Activated CD8-positive, alpha-beta T cell treated with anti-CD3 and anti-CD28 coated beads, Interleukin-2, amount 10 ng/mL, durations not matched to agents 7 days and 5 days (primary cell): Measurements from ENCODE around the gene CDHR3. TPM values are rescaled to one million over a fixed set of nuclear protein-coding genes. Genes with fewer than 3 reads are reported as not detected.

Experiments used
- ATAC-seq: fragments of 150-1000 bp; cut with Tn5 transposase; one replicate; pipeline ENCODE4 v1.10.0; 2021; ENCODE audit warnings: moderate library complexity
- CTCF ChIA-PET: fragments of 350-600 bp; sonication (Branson Sonifier 250); formaldehyde crosslinking; loops from one replicate; lab custom pipeline; 2021; ENCODE audit warnings: antibody characterized with exemption; lab: Charles Lee
- POLR2A ChIA-PET: fragments of 350-600 bp; sonication (Branson Sonifier 250); formaldehyde crosslinking; loops from one replicate; lab custom pipeline; 2021; ENCODE audit warnings: antibody characterized with exemption; lab: Charles Lee
- DNase-seq: peaks from one replicate; pipeline ENCODE4 v3.0.0-alpha.2; 2020
- H3K27ac Mint-ChIP-seq: one replicate; pipeline ENCODE4 v1.8.0; 2021; ENCODE audit warnings: mild to moderate bottlenecking, mixed read lengths
- H3K27me3 Mint-ChIP-seq: one replicate; pipeline ENCODE4 v1.8.0; 2021; ENCODE audit warnings: low read depth, mixed read lengths
- H3K36me3 Mint-ChIP-seq: one replicate; pipeline ENCODE4 v1.8.0; 2021; ENCODE audit warnings: low read depth, mixed read lengths
- H3K4me1 Mint-ChIP-seq: one replicate; pipeline ENCODE4 v1.8.0; 2021; ENCODE audit warnings: low read depth, mixed read lengths
- H3K4me3 Mint-ChIP-seq: one replicate; pipeline ENCODE4 v1.8.0; 2021; ENCODE audit warnings: mild to moderate bottlenecking, mixed read lengths
- H3K9me3 Mint-ChIP-seq: one replicate; pipeline ENCODE4 v1.8.0; 2022; ENCODE audit warnings: mixed read lengths; ENCODE audit not compliant: insufficient read depth
- total RNA-seq, 2 experiments: library from RNA; stranded (reverse); gene quantifications; one replicate each; pipeline ENCODE4 v1.2.3, GENCODE V29; 2021

The CDHR3 gene
- total RNA-seq, 2 experiments from 2014 or later, result 0.31 to 0.92 TPM

GRCh38 chr7:106054156-106054910 is 91.3 kb downstream of the CDHR3 start:
- Mint-ChIP-seq H3K4me1 (peaks cover 27% of the 10 kb centered on the region), H3K9me3 (no peaks in the 10 kb centered on the region), H3K36me3 (no peaks in the 10 kb centered on the region), H3K4me3 (no peak overlapping the region), H3K27ac (no peak overlapping the region), H3K27me3 (peaks cover 2% of the 10 kb centered on the region)
- no peak for ATAC-seq
- ChIA-PET POLR2A (no interaction called here), CTCF (interaction anchor here (1.0 to 1.9 kb wide), 2 partner anchors 17 to 100 kb away, joined by 3 to 9 read pairs; no protein-coding TSS in a partner anchor)
- no peak for DNase-seq

DNA sequence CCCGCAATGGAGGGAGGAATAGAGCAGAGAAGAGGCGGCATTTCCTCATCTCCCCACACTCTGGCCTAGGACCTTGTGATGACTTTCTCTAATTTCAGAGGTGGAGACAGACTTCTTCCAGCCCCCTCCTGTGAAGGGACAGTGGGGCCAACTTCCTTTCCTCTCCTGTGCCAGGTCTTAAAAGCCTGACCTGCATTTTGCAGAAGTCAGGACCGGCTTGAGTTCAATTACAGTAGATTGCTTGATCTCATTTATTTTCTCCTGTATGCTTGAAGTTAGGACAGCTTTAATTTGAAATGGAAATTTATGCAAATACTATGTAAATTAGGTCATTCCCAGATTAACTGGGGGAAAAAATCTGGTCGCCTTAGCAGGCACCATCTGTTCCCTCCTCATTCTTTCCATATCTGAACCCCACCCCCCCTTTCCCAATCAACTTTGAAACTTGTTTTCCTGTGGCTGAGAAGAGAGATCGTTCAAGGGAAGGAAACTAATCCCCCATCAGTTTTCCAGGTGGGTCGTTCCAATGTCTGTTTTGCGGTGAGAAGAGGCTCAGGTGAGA is 92.0 kb downstream of the CDHR3 start:
- ATAC-seq, result no peak
- Mint-ChIP-seq H3K9me3 (no peaks in the 10 kb centered on the region), H3K36me3 (no peaks in the 10 kb centered on the region), H3K27ac (no peak overlapping the region), H3K4me3 (no peak overlapping the region), H3K27me3 (peaks cover 2% of the 10 kb centered on the region), H3K4me1 (peaks cover 33% of the 10 kb centered on the region)
- CTCF ChIA-PET, result interaction anchor here (1.0 to 8.2 kb wide), 4 partner anchors 17 to 109 kb away, joined by 3 to 201 read pairs (median 42); no protein-coding TSS in a partner anchor
- POLR2A ChIA-PET, result no interaction called here
- DNase-seq, result no peak

DNA sequence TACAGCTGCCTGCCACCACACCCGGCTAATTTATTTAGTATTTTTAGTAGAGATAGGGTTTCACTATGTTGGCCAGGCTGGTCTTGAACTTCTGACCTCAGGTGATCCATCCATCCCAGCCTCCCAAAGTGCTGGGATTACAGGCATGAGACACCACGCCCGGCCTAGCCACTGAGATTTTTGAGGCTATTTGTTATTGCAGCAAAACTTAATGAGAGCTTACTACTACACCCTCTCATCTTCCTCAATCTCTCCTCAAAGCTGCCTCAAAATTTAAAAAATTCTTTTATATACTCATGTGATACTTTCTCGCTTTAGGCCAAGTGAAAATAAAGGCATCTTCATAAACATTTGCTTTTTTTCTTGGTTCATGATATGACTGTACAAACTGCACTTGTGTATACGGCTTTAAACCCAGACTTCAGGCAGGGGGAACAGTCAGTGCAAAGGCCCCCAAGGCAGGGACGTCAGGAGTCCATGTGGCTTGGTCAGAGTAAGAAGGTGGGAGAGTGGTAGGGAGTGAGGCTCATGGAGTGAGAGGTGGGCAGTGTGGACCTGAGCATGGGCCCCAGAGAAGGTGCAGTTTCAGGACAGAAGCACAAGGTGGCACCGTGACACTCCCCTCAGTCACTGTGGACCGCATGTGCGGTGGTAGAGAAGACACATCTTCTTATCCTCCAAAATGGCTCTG is 93.6 kb downstream of the CDHR3 start:
- Mint-ChIP-seq H3K4me3 (no peak overlapping the region), H3K4me1 (peaks cover 35% of the 10 kb centered on the region), H3K9me3 (no peaks in the 10 kb centered on the region), H3K27ac (no peak overlapping the region), H3K36me3 (no peaks in the 10 kb centered on the region), H3K27me3 (peaks cover 2% of the 10 kb centered on the region)
- ChIA-PET CTCF (interaction anchor here (1.0 to 8.2 kb wide), 22 partner anchors 10 to 525 kb away, joined by 3 to 201 read pairs (median 4); partner anchors contain the start of gene SYPL1), POLR2A (interaction anchor here (2.7 kb wide), 1 partner anchor 56 kb away, joined by 11 read pairs; the partner anchor contains the start of gene SYPL1)
- DNase-seq (peak; percentile 78), ATAC-seq (peak; percentile 98)

- Mint-ChIP-seq H3K36me3 (no peaks in the 10 kb centered on the region), H3K9me3 (no peaks in the 10 kb centered on the region), H3K27me3 (peaks cover 2% of the 10 kb centered on the region), H3K4me3 (no peak overlapping the region), H3K27ac (peak overlapping the region; percentile 22), H3K4me1 (peaks cover 42% of the 10 kb centered on the region)
- ChIA-PET POLR2A (interaction anchor here (0.6 to 2.7 kb wide), 3 partner anchors 14 to 256 kb away, joined by 3 to 11 read pairs (median 8); partner anchors contain the start of gene SYPL1), CTCF (interaction anchor here (0.9 to 8.2 kb wide), 26 partner anchors 10 to 526 kb away, joined by 3 to 201 read pairs (median 4); partner anchors contain the start of gene SYPL1)
- DNase-seq (no peak), ATAC-seq (no peak)
Measured at GRCh38 chr7:106057204-106057961, 94.3 kb downstream of the CDHR3 start.

DNA sequence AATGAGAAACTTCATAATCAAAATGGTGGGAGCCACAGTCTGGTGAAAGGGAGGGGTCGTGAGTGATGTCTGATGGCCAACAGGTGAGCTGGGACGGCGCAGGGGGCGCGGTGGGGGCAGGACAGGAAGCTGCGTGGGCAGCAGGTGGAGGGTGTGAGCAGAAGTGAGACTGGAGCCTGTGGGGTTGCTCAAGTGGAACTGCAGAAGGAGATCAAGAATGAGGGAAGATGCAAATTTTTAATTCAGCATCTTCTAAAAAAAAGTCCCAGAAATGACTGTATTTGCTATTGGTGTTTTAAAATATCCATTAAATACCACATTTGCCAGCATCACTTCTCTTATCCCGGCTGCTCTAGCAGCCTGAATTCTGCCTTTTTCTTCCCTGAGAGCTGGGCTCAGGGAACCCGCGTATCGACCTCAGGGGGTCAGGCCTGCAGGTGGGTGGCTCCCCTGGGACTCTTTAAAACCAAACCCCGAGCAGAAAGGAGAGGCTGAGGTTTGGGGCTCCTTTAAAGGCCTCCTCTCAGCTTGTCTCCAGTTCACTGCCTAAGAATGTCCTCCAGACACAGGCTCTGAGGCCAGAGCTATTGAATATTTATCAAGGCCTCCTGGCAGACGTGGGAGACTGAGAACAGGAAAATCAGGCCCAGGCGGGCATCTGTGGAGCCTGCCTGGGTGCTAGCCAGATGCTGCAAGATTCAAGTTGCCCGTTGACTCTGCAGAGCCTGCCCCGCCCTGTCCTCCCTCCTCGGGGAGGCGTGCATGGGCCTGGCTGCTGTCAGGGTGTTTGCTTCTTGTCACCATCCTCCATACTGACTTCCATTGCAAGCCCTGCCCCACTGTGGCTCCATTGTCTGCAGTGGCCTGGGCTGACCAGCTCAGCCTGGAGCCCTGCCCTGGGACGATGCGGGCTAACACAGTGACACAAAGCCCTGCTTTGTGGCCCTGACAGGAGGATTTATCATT is 95.2 kb downstream of the CDHR3 start:
- ChIA-PET CTCF (interaction anchor here (0.9 to 8.2 kb wide), 21 partner anchors 10 to 124 kb away, joined by 3 to 201 read pairs (median 5); partner anchors contain the start of gene SYPL1), POLR2A (interaction anchor here (0.6 to 2.7 kb wide), 3 partner anchors 13 to 257 kb away, joined by 3 to 11 read pairs (median 8); partner anchors contain the start of gene SYPL1)
- no peaks in the 10 kb centered on the region for H3K36me3 Mint-ChIP-seq
- H3K27ac Mint-ChIP-seq, result peak overlapping the region; percentile 22
- DNase-seq (no peak), ATAC-seq (no peak)
- peaks cover 2% of the 10 kb centered on the region for H3K27me3 Mint-ChIP-seq
- no peak overlapping the region for H3K4me3 Mint-ChIP-seq
- peaks cover 50% of the 10 kb centered on the region for H3K4me1 Mint-ChIP-seq
- H3K9me3 Mint-ChIP-seq, result no peaks in the 10 kb centered on the region

- DNase-seq (no peak), ATAC-seq (no peak)
- ChIA-PET CTCF (interaction anchor here (1.4 to 8.2 kb wide), 8 partner anchors 9 to 105 kb away, joined by 3 to 201 read pairs (median 14); partner anchors contain the start of gene SYPL1), POLR2A (interaction anchor here (0.7 to 2.7 kb wide), 3 partner anchors 13 to 179 kb away, joined by 3 to 11 read pairs (median 8); partner anchors contain the start of gene SYPL1)
- no peaks in the 10 kb centered on the region for H3K36me3 Mint-ChIP-seq
- H3K4me1 Mint-ChIP-seq, result peaks cover 57% of the 10 kb centered on the region
- no peaks in the 10 kb centered on the region for H3K9me3 Mint-ChIP-seq
- H3K27ac Mint-ChIP-seq, result no peak overlapping the region
- H3K4me3 Mint-ChIP-seq, result no peak overlapping the region
- no peaks in the 10 kb centered on the region for H3K27me3 Mint-ChIP-seq
Measured at GRCh38 chr7:106058928-106059324, 95.9 kb downstream of the CDHR3 start.

DNA sequence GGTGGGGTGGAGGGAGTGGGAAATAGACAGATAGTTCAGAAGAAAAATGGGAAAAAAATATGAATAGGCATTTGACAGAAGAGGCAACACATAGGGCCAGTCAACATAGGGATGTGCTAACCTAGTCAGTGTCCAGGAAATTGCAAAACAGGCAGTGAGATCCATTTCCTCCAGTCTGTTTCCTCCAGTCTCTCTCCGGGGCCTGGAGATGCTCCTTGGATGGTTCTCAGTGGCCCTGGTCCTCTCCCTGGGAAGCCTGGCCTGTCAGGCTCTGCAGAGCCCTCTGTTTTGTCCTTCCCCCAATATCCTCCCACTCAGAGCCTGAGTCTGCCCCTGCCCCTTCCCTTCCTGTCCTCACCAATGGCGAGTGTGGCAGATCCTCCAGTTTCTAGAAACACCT is 96.5 kb downstream of the CDHR3 start:
- peak overlapping the region; percentile 30 for H3K27ac Mint-ChIP-seq
- no peak overlapping the region for H3K4me3 Mint-ChIP-seq
- ATAC-seq (no peak), DNase-seq (no peak)
- H3K4me1 Mint-ChIP-seq, result peaks cover 60% of the 10 kb centered on the region
- H3K36me3 Mint-ChIP-seq, result no peaks in the 10 kb centered on the region
- no peaks in the 10 kb centered on the region for H3K27me3 Mint-ChIP-seq
- CTCF ChIA-PET, result interaction anchor here (3.8 to 8.2 kb wide), 3 partner anchors 13 to 104 kb away, joined by 48 to 201 read pairs (median 76); no protein-coding TSS in a partner anchor
- no peaks in the 10 kb centered on the region for H3K9me3 Mint-ChIP-seq
- POLR2A ChIA-PET, result interaction anchor here (0.7 kb wide), 1 partner anchor 178 kb away, joined by 3 read pairs; no protein-coding TSS in a partner anchor

DNA sequence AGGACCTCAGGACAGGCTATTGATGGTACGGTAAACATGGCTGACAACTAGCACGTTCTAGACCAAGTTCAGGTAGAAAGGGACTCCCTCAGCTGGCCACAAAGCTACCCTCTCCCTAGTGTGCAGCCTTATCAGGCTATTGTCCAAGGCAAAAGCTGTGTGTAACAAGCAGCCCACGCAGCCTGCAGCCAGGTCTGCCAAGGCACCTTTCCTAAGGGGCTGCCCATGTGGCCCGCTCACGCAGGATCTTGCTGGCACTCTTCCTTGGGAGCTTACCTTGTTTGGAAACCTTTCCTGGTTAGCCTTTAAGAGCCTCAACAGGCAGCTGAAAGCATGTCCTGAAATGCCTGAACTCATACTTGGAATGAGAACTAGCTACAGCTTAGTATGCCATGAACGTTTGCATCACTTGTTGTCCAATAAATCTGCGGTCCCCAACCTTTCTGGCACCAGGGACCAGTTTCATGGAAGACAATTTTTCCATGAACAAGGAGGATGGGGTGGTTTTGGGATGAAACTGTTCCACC is 97.4 kb downstream of the CDHR3 start:
- no peak for DNase-seq
- ChIA-PET POLR2A (no interaction called here), CTCF (interaction anchor here (0.8 to 8.2 kb wide), 6 partner anchors 11 to 107 kb away, joined by 3 to 201 read pairs (median 4); partner anchors contain the start of gene SYPL1)
- ATAC-seq, result no peak
- Mint-ChIP-seq H3K27ac (no peak overlapping the region), H3K9me3 (no peaks in the 10 kb centered on the region), H3K4me1 (peaks cover 60% of the 10 kb centered on the region), H3K36me3 (no peaks in the 10 kb centered on the region), H3K27me3 (no peaks in the 10 kb centered on the region), H3K4me3 (no peak overlapping the region)

GRCh38 chr7:106061301-106061979 is 98.4 kb downstream of the CDHR3 start:
- POLR2A ChIA-PET, result interaction anchor here (1.2 kb wide), 1 partner anchor 10 kb away, joined by 3 read pairs; no protein-coding TSS in a partner anchor

More at GRCh38 chr7:106061301-106061979, 98.4 kb downstream of the CDHR3 start:
- DNase-seq, result no peak
- no peak for ATAC-seq
- H3K36me3 Mint-ChIP-seq, result no peaks in the 10 kb centered on the region
- no peaks in the 10 kb centered on the region for H3K9me3 Mint-ChIP-seq
- no peak overlapping the region for H3K4me3 Mint-ChIP-seq
- peaks cover 60% of the 10 kb centered on the region for H3K4me1 Mint-ChIP-seq
- H3K27ac Mint-ChIP-seq, result no peak overlapping the region
- CTCF ChIA-PET, result interaction anchor here (1.0 to 8.2 kb wide), 4 partner anchors 11 to 105 kb away, joined by 3 to 201 read pairs (median 4); no protein-coding TSS in a partner anchor
- H3K27me3 Mint-ChIP-seq, result no peaks in the 10 kb centered on the region
